ENCODE data around the gene CMKLR1.

Gene CMKLR1

GRCh38 chr12:108297895-108298760 is 41.0 kb downstream of the CMKLR1 start:
- DNase-seq = no peak

GRCh38 chr12:108297424-108297823 is 41.7 kb downstream of the CMKLR1 start:
- no peak for DNase-seq

- DNase-seq = no peak
Observed at GRCh38 chr12:108296945-108297344, 42.2 kb downstream of the CMKLR1 start.

GRCh38 chr12:108295641-108296040 is 43.5 kb downstream of the CMKLR1 start:
- DNase-seq = no peak

DNA sequence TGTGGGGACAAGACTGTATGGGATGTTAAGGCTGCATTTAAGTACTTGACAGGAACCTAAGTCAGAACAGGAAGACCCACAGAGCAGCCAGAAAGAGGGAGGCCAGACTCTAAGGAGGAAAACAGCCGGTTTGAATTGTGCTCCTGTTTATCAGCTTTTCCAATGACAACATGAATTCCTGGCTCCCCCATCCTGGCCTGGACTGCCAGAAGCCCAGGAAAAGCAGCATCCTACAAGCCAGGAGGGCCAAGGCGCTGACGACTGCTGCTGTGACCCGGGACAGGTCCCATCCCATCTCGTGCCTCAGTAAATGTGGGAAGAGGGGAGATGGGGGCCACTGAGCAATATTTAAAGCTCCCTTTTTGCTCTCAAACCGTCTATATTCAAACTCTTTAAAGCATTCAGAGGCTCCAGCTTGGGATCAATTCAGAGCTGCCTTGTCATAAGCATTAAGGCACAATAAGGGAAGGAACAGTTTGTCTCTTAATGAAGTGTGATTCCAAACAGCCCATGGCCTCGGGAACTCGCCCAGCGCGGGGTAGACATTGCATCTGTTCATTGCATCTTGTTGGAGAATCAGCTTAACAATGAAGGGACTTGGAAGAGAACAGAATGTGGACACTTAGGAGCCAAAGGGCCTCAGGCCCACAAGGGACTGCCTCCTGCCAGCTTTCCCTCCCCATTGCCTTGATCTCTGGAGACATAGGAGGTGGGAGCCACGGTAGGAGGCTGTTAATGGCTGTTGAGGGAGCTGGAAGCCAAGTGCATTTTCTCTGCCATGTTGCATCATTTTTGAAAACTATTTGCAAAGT is 49.6 kb downstream of the CMKLR1 start:
- DNase-seq = no peak

GRCh38 chr12:108287227-108287626 is 51.9 kb downstream of the CMKLR1 start:
- no peak for DNase-seq

DNA sequence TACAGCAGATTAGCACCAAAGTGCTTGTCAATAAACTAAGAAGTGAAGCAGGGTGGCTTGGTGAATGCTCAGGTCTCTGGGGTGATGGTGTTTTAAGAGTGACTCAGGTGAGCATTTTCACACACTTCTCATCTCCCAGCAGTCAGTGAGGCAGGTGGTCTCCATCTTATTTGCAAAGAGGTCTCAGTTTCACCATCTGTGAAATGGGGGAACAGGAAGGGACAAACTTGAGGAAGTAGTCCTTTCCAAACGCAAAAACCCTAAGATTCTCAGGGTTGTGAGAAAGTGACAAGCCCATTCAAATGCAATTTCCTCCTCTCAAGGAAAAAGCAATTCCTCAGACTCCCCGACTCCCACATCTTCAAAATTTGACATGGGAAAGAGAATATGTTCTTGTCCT is 54.1 kb downstream of the CMKLR1 start:
- DNase-seq = no peak

GRCh38 chr12:108284163-108284562 is 54.9 kb downstream of the CMKLR1 start:
- no peak for DNase-seq

DNA sequence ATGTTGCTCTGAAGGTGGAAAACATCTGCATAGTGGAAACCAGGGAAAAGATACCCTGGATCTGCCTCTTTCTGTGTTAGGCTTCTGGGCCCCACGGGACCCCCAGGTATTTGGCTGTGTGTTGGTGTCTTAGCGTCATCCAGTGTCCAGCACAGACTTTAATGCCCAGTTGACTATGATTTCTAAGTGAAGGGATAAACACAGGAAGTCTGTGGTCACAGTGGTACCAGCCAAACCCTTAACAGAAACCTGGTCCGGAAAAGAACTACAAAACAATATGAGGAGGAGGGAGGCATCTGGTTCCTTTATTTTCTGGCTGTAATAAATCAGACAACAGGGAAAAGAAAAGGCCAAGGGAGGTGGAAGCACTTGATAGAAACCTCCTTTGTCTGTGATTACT is 56.4 kb downstream of the CMKLR1 start:
- DNase-seq = no peak

- DNase-seq = no peak
Observed at GRCh38 chr12:108282160-108282559, 57.0 kb downstream of the CMKLR1 start.

DNA sequence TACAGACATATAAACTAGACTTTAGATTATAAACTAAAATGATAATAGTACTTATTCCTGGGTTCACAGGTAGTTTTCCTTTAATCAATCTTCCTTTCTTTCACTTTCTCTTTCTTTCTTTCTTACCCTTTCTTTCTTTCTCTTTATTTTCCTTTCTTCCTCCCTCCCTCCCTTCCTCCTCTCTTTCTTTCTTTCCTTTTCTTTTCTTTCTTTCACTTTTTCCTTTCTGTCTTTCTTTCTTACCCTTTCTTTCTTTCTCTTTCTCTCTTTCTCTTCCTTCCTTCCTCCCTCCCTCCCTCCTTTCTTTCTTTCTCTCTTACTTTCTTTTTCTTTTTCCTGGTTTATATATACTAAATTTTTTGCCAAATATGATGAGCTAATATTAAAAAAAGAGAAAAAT is 61.5 kb downstream of the CMKLR1 start:
- no peak for DNase-seq

DNA sequence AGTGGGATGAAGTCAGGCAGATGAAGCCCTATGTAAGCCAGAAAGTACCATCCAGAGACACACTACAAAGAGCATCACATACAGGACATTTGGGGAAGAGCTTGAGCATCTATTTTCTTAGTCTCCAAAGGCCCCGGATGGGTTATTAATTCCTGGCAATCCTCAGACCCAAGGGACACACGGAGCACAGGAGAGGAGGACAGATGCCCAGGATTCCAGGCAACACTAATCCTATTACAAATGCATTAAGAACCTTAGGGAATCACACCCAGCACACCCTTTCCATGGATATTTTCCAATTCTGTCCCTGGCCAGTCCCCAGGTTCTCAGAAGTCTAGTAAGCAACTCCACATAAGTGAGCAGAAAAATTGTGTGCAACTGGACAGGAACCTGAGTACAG is 65.9 kb downstream of the CMKLR1 start:
- no peak for DNase-seq

DNA sequence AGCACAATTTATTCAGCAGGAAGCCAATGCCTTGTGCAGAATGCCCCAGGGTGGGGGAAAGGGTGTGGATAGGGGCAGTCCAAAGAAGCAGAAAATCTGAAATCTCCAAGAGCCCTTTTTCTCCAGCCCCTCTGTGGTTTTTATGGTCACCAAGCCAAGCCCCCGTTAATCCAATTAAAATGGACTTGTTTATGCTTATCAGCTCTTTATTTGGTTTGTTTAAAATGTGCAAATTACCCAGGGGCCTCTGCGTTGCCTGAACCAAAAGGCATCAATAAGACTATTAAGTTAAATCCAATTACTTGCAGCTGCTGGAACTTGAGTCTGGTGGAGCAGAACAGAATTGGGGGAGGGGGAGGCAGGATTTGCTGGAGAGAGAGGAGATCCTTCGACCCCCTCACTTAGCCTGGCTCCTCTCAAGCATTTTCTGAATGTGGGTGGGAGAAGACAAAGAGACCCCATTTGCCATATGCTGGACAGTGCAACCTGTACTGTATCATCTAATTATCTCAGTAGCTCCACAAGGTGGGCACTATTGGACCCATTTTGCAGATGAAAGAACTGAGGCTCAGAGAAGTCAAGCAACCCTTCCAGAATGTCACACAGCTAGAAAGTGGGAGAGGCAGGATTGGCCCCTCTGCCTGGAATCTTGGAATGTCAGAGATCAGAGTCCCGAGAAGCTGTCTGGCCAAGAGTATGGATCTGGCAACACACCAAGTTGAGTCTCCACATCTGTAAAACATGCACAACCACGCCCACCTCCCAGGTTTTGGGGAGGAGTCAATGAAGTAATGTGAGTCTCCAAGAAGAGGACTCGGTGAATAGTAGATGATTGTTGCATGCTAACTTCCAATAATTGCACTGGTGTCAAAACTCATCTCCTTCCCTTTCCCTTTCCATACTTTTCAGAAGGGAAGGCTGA is 66.9 kb downstream of the CMKLR1 start:
- DNase-seq = no peak

- DNase-seq = no peak
Observed at GRCh38 chr12:108270849-108271143, 68.3 kb downstream of the CMKLR1 start.

DNA sequence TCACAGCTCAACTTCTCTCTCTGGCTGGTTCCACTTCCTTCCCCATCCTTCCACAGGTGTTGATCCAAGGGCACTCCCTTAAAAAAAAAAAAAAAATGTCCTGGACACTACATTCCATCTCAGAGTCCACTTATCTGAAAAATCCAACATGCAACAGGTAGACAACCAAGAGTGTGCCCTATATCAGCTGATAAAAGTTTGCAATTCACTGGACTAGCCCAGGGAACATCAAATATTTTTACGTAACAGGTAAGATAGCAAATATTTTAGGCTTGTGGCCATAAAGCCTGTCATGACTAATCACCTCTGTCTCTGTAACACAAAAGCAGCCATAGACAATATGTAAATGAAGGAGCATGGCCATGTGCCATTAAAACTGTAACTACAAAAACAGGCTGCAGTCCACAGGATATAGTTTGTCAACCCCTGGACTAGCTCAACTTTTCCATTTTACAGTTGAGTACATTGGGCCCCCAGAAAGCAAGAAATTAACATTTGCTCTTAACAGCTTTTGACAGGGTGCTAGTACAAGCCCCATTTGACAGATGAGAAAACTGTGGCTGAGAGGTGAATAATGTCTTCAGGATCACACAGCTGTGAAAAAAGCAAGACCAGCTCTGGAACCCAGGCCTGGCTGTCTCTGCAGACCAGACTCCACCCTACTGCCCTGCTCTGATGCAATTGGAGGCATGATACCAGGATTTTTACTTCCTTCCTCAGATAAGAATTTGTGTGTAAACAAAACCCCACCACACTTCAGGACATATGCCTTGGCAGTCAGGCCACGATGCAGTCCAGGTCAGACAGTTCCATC is 68.9 kb downstream of the CMKLR1 start:
- DNase-seq = no peak

DNA sequence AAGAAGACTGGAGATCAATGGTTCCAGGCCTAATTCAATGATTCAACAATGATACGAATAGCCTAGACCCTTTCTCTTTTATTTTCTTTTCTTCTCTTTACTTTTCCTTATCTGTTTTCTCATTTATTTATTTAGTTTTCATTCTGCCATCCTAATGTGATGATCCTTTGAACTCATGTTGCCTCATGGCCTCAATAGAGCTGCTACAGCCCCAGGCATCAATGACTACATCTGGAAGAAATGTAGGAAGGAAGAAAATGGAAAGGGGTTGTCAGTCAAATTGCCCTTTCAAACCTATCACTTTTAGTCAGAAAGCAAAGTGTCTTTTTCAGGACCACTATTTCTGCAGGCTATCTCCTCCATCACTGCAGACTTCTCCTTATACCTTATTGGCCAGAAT is 69.9 kb downstream of the CMKLR1 start:
- no peak for DNase-seq

DNA sequence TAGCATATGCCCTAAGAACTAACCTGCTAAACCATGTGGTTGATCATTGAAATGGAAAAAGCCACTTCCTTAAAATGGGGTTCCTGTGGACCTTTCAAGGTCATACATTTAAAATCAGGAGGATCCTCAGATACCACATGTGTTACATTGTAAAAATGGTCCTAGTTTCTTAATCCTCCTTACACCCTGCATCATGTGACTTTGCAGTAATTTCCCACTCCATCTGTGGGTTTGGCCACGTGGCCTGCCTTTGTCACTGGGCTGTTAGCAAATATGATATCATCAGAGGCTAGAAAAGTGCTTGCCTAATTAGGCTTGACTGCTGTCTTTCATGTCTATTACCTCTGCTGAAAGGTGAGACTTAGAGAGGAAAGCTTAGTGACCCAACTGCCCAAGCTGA is 70.7 kb downstream of the CMKLR1 start:
- no peak for DNase-seq

- no peak for DNase-seq
Observed at GRCh38 chr12:108267450-108267849, 71.7 kb downstream of the CMKLR1 start.

DNA sequence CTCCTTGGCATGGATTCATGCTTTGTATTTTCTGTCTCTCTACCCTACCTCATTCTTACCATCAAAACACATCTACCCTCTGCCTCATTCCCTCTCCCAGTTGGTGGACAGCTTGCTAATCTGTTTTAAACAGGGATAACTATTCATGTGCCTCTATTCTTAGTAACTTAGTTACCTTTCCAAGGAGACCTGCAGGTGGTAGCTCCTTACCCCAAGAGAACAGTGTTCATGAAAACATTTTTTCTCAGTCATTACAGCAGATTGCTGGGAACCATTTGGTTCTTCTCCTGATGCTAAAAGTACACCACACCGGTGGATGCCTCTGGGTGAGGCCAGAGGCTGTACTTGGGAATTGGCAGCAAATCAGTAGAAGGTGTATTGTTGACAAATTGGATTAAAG is 73.0 kb downstream of the CMKLR1 start:
- no peak for DNase-seq

GRCh38 chr12:108265505-108265904 is 73.6 kb downstream of the CMKLR1 start:
- no peak for DNase-seq

GRCh38 chr12:108260969-108261368 is 78.1 kb downstream of the CMKLR1 start:
- DNase-seq = no peak

DNA sequence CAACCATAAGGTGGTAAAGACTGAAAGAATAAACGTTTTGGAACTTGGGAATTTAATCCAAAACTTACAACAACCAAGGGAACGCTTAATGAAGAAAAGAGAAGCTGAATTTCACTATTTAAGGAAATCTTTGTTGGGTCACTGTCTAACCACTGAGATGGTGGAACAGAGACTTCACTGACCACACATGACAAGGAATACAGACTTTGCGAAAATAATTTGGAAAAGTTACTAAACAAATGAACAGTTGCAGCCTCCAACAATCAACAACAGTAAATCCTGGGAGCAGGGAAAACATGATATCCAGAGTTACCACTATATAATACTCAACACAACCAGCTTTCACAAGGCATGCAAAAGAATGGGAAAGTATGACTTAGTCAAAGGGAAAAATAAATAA is 79.1 kb downstream of the CMKLR1 start:
- no peak for DNase-seq
